HG03378 (cell line): ENCODE measurements around the gene XCR1.

Experiments used
- ATAC-seq: cut with Tn5 transposase; IDR thresholded peaks from one replicate; pipeline ENCODE4 v1.9.1; 2021; ENCODE audit warnings: mild to moderate bottlenecking, moderate library complexity; ENCODE audit not compliant: unreplicated experiment

Gene XCR1

DNA sequence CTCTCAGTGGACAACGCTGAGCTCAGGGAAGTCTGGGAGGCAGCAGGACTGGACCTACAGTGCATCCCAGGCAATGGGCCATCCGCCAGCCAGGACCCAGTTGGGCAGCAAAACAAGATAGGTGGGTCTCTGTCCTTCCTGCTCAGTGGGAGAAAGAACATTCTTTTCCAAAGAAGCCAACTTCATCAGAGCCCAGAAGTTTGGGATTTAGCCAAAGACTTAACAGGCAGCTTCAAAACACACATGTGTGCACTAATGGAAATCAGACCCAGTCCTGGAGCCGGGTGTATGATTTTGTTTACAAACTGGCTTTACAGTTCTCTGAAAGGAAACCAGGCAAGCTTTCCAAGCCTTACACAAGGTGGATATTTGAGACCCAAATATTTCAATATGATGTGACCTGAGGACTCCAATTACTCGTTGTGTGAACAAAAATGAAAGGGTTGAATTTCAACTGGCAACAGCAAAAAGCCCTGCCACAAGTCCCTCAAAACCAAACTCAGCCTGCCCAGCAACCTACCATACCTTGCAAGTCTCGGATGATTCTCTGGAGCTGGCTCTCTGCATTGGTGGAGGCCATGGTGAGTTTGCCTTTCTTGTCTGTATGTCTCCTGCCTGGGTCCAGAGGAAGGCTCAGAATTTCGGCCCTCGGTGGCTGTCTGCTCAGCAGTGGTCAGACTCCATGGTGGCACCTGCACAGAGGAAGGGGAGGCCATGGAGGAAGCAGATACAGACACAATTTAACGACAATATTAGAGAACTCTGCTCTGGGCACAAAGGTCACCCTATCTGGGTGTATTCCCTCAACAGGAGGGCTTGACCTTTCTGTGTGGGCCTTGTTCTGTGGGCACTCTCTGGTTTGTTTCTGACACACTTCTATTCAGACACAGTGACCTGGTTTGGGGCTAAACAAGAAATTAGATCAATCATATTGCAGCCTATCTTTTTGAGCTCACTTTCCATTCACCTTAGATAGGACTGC is 42.7 kb downstream of the XCR1 start:
- no peak for ATAC-seq

DNA sequence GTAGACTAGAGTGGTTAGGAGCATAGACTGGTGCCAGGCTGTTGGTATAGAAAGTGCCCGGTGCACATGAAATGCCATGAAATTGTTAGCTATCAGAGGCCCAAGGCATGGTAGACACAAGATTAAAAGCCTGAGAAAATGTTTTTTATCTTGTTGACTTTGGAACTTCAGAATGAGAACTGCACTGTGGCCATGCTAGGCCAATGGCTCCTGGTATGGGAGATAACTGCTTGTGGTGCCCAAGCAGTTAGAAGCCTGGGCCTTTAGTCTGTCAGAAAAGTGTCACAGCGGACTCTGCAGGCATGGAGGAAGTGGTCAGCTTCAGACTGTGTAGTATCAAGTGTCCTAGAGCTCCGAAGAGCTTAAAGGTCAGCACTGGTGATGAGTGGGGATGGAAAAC is 43.5 kb downstream of the XCR1 start:
- ATAC-seq, result no peak

DNA sequence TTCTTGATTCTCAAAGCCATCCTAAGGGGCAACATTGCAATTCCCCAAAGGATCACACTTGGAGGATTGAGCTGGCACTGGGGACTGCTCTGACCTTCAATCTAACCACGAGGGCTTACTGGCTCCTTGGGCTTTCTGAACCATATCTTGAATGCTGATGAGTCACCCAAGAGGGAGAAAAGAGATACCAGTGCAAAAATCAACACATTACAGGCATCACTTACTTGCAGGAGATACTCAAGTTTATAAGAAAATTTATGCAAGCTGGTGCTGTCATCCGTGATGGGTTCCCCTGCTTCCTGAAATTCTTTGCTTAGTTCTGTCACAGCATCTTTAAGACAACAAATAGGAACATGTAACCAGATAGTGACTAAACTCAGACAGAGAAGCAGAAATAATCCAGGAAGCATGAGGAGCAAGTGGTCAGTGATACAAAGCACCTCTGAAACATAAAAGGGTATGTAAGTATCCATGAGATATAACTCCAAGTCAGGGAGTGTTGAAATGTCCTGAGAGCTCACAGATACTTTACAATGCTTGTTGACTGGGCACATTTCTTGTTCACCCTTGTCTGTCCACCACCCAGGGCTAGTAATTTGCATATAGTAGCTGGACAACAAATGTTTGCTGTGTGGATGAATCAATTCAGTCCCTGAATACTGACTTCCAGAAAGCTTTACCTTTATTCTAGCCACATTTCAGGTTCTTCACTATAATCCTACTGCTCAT is 45.8 kb downstream of the XCR1 start:
- ATAC-seq, result no peak

DNA sequence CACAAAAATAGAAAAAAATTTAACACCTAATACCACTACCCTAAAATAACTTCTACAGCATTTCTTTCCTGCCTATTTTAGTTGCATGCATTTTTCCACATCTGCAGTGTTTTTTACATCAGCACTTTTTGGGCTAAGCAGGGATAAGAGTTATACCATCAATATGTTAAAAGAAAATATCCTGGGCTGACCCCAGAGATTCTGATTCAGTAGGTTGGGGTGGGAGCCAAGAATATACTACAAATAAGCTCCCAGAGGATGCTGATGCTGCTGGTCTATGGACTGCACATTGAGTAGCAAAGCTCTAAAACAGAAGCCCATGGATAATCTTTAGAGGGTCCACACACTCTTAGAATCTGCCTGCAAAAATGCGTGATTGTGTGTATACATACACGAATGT is 46.5 kb downstream of the XCR1 start:
- ATAC-seq, result no peak

DNA sequence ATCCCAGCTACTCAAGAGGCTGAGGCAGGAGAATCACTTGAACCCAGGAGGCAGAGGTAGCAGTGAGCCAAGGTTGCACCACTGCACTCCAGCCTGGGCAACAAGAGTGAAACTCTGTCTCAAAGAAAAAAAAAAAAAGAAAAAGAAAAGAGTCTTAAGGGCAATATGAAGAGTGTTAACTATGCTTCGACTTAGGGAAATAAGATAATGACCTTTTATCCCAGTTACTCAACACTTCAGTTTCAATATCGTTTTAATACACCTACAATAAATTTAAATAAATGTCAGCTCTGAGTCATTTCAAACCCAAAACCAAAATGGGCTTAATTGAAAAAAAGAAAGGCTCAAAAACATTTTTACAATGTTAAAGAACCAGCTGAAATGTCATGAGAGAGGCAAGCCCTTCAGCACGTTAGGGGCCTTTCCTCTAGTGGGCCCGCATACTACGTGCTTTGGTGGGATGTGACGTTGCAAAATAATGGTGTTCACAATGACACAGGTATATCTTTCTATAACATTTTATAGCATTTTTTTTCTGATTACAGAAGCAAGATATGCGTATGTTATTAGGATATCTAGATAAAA is 47.0 kb downstream of the XCR1 start:
- ATAC-seq, result no peak

DNA sequence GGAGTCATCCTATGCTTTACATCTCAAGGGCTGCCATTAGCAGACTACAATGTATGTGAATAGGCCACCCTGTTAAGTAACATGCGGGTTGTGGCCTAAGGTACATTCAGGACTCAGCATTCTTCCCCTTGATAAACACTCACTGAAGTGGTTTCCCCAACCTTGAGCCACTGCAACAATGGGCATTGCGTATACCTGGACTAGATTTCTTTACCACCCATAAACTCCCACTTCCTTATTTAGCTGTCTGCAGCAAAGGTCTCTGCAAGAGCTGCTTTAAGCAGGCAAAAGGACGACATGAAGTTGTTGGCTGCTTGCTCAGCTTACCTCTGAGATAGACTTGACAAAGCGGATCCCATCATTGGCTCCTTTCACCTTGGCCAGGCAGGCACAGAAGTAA is 47.9 kb downstream of the XCR1 start:
- ATAC-seq, result no peak

DNA sequence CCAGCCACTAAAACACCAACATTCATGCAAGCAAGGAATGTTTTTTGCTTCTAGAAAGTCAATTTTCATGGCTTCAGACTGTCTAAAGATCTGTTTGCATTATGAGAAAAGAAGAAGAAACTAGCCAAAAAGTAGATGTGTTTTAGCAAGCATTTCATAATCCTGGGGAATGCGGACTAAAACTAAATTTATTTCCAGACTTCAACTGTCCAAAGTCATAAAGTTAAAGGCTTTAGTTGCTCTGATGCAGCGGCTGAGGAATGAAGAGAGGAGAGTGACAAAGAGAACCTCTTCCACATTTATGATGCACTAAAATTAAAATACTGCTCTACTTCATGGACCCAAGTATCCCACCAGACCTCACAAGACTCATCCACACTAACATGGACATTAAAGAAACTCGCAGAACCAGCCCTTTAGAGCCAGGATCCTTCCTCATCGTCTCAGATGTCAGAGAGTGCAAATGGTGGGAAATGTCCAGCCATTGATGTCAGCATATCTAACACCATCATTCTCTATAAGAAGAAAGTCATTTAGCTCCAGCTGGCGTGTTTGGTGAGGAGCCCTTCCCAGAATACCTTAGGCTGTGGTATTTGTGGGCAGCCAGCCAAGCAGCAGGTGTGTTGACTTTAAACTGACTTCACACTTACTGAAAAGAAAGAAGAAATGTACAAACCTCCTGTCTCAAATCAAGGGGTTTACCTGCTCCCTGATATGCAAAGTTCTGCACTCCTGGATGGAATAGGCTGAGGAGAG is 49.1 kb downstream of the XCR1 start:
- ATAC-seq, result no peak

DNA sequence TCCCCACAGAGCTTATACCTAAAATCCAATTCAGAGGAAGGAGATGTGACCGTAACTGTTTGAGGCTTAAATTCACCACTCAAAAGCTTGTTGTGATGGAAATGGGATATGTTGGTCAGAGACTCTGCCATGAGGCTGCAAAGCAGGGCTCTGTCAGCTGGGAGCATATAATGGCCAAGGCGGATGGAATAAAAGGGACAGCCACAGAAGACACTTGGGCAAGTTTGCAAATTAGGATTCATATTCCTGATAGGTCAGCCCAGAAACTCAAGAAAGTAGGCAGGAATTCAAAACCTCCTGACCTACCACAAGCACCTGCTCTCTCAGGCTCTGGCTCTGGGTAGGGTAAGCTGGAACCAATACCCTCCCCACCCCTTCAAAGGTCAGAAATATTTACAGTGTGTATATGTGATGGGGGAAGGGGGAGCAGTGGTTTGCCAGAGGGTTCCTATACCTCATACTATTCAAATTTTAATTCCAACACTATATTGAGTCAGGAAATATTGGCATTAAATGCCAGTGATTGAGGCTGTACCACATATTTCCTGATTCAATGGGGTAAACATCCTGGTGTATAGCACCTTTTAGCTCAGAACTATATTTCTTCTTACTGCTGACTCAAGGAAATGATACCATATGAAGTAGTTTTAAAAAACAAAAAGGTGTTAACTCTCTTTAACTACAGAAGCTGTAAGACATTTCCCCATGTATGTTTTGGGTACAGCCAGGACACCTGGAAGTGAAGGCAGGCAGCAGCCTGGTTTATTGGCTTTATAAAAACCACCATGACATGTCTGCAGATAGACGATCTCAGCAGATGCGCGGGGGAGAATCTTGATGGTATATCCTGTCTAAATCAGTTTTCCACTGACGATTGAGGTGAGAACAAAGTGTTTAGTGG is 50.8 kb downstream of the XCR1 start:
- no peak for ATAC-seq

DNA sequence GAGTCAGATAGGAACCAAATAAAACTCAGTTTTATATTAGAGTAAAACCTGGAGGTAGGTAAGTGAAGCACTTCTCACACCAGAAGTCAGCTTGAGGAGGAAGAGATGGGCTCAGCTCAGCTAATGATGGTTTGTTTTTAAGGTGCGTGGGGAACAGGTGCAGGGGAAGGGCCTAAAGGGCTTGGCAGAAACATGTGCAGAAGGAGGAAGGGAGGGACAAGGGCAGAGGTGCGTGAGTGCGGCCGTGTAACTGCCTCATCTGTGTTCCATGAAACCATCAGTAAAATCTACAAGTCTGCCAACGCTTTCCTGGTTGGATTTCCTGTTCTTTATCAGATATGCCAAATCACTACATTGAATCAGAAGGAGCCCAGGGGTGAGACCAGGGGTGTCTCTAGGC is 51.6 kb downstream of the XCR1 start:
- no peak for ATAC-seq

DNA sequence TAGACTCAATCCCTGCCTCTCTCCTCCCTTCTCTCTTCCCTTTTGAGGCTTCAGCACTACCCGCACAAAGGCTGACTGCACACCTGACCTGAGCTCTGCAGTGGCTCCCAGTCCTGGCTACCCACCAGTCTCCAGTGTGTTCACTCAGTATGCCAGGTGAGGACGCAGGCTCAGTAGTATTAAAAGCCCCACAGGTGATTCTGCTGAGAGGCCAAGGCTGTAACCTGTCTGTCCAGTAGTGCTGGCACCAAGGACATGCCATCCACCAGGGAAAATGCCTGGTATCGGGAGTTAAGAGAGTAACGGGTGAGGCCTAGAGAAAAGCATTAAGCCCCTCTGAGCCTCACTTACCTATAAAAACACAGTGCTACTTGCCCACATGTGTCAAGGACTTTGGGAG is 52.6 kb downstream of the XCR1 start:
- ATAC-seq, result no peak

DNA sequence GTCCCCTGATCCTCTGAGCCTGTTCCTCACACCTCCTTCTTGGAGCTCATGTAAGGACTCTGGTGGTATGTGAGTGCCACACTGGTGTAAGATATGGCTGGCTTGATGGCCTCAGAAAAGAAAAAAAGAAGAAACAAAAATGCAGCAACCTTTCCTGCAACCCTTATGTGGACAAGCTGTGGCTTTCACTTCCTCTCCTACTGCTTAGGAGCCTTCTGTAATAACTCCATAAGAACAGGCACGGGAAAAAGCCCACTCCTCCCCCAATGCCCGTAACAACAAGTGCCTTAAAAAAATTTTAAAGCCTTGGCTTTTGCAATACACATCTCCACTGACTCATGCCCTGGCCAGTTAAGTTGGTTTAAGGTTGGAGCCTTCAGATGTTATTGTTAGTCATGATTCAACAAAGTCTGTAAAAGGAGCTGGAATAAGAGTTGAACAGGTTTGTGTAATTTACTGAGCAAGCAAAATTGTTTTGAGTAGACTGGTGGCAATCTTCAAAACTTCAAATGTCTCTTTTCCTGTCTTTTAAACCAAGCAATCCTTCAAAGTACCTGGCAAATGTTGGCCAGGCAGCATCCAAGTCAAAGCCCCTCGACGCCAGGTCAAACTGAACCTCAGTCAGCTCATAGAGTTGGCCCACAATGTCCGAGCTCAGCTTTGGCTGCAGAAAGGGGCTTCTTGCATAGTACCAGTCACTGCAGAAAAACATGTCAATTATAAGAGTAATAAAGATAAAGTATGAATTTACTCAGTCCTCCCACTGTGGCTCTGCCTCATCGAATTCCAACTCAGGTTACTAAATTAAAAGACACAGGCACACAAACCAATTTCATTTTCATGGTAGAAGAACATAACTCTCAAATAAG is 54.5 kb downstream of the XCR1 start:
- no peak for ATAC-seq

DNA sequence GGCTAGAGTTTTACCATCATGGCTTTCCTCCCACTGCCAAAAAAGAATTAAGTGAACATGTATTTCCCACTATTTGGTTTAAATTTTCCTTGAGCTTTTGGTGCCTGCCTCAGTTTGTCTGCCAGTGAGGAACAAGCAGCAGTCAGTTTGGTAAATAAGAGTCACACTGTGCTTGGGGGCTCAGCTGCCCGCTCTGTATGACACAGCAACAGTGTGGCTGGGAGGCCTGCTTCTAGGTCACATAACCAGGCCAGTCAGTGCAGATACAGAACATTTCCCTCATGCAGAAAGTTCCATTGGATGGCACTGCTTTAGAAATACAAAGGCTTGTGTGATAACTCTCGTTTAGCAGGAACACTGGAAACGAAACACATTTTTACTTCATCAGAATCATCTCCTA is 57.3 kb downstream of the XCR1 start:
- no peak for ATAC-seq

DNA sequence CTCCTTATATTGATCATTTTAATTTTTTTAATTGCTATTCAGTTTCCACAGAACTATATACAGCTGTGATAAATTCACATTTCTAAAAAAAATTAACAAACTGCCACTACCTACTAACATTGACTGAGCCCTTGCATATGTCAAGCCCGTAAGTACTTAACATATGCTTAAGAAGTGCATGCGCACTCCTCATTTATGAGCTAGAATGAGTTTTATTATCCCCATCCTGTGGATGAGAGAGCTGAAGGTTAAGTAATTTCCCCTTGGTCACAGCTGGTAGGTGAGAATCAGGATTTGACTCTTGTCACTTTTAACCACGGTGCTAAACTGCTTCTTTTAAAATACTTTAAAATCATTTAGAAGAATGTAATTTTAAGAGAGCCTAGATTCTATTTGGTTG is 58.2 kb downstream of the XCR1 start:
- ATAC-seq, result no peak

DNA sequence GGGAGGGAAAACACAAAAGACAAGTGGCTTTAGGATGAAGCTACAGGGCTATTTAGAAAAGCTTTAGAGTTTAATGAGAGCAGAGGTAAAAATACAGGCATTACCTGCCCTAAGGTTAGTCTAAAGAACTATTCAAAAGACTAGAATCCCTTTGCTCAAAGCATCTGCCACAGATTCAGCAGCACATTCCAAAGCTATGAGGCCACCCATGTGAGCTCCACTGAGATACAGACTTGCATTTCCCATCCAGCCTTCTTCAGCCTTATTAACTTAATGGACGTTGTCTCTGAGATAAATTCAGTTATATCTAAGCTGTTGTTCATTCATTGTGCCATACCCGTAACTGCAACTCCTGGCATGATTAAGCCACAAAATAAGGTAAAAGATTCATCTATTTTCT is 58.6 kb downstream of the XCR1 start:
- ATAC-seq, result no peak

DNA sequence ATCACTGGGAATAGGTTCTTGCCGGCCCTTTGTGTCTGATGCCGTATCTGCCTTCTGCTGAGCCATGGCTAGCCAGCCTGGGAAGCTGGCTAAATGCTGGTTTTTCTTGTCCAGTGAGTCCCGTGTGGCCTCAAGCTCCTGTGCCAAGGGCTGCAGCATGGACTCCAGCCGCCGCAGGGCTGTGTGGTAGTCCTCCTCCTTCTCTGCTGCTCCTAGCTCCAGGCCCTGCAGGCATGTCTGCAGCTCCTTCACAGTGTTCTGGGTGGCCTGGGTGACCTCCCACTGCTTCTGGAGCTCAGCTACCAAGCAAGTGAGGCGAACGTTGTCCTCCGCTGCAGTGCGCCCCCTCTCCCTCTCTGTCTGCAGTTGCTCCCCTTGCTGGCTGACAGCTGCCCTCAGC is 59.1 kb downstream of the XCR1 start:
- no peak for ATAC-seq

DNA sequence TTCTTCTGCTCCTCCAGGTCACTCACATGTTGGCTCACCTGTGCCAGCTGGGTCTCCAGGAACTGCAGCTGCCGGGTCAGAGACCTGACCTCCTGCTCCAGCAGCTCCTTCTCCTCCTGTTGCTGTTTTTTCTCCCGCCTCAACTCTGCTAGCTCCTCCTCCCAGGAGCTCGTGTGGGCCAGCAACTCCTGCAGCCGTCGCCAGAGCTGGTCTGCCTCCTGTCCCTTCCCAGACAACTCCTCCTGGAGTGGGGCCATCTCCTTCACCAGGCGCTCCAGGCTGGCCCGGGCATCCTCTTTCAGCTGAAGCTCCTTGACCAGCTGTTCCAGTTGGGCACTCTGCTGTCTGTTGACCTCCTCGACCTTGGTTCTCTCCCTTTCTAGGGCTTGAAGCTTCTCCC is 59.6 kb downstream of the XCR1 start:
- no peak for ATAC-seq
